Ishikawa (cell line): ENCODE results near the gene FIG4.

Experiments
- CEBPB ChIP-seq: IDR thresholded peaks from 2 replicates; pipeline ENCODE4 v1.6.1; 2012
- CREB1 ChIP-seq: IDR thresholded peaks from 2 replicates; pipeline ENCODE4 v1.6.1; 2012; ENCODE audit warnings: low read depth
- EGR1 ChIP-seq: IDR thresholded peaks from 2 replicates; pipeline ENCODE4 v1.6.1; 2012
- EP300 ChIP-seq: IDR thresholded peaks from 2 replicates; pipeline ENCODE4 v1.6.1; 2012; ENCODE audit warnings: borderline replicate concordance
- FOXM1 ChIP-seq: IDR thresholded peaks from 2 replicates; pipeline ENCODE4 v1.6.1; 2012; ENCODE audit warnings: low read depth, borderline replicate concordance
- NFIC ChIP-seq: IDR thresholded peaks from 2 replicates; pipeline ENCODE4 v1.6.1; 2012
- RAD21 ChIP-seq: IDR thresholded peaks from 2 replicates; pipeline ENCODE4 v1.6.1; 2012; ENCODE audit warnings: low read depth
- TAF1 ChIP-seq: IDR thresholded peaks from 2 replicates; pipeline ENCODE4 v1.6.1; 2012; ENCODE audit warnings: low read depth, mild to moderate bottlenecking
- TCF12 ChIP-seq: IDR thresholded peaks from 2 replicates; pipeline ENCODE4 v1.6.1; 2012; ENCODE audit warnings: low read depth
- TEAD4 ChIP-seq: IDR thresholded peaks from 2 replicates; pipeline ENCODE4 v1.6.1; 2012
- ZBTB7A ChIP-seq: IDR thresholded peaks from 2 replicates; pipeline ENCODE4 v1.6.1; 2012; ENCODE audit warnings: low read depth
- TF ChIP-seq, protein P1 (sequence below): IDR thresholded peaks from 2 replicates; pipeline ENCODE4 v1.6.1; 2012
- TF ChIP-seq, protein P2 (sequence below): IDR thresholded peaks from 2 replicates; pipeline ENCODE4 v1.6.1; 2012; ENCODE audit warnings: low read depth, mild to moderate bottlenecking
- TF ChIP-seq, protein P3 (sequence below): IDR thresholded peaks from 2 replicates; pipeline ENCODE4 v1.6.1; 2012

FIG4 gene

DNA sequence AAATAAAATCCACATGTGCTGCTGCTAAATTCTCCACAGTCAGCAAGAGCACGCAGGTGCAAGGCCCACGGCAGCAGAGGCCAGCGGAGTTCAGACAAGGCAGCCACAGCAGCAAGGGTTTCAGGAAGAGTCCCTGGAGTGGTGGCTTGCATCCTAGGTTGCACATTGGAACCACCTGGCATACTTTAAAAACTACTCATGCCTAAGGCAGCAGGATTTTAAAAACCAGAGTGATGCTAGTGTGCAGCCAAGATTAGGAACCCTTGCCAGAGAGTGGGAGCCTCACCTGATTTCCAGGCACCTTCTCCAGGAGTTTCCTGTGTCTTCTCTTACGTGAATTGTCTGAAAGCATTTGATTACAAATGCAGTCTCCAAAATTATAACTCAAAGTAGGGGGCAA is 183.0 kb downstream of the FIG4 start:
- TF ChIP-seq, protein P1, sequence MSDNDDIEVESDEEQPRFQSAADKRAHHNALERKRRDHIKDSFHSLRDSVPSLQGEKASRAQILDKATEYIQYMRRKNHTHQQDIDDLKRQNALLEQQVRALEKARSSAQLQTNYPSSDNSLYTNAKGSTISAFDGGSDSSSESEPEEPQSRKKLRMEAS = no peak
- TF ChIP-seq TAF1 = no peak
- no peak for TF ChIP-seq ZBTB7A
- no peak for TF ChIP-seq EGR1
- no peak for TF ChIP-seq CEBPB
- TF ChIP-seq FOXM1 = no peak
- TF ChIP-seq, protein P2, sequence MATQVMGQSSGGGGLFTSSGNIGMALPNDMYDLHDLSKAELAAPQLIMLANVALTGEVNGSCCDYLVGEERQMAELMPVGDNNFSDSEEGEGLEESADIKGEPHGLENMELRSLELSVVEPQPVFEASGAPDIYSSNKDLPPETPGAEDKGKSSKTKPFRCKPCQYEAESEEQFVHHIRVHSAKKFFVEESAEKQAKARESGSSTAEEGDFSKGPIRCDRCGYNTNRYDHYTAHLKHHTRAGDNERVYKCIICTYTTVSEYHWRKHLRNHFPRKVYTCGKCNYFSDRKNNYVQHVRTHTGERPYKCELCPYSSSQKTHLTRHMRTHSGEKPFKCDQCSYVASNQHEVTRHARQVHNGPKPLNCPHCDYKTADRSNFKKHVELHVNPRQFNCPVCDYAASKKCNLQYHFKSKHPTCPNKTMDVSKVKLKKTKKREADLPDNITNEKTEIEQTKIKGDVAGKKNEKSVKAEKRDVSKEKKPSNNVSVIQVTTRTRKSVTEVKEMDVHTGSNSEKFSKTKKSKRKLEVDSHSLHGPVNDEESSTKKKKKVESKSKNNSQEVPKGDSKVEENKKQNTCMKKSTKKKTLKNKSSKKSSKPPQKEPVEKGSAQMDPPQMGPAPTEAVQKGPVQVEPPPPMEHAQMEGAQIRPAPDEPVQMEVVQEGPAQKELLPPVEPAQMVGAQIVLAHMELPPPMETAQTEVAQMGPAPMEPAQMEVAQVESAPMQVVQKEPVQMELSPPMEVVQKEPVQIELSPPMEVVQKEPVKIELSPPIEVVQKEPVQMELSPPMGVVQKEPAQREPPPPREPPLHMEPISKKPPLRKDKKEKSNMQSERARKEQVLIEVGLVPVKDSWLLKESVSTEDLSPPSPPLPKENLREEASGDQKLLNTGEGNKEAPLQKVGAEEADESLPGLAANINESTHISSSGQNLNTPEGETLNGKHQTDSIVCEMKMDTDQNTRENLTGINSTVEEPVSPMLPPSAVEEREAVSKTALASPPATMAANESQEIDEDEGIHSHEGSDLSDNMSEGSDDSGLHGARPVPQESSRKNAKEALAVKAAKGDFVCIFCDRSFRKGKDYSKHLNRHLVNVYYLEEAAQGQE = no peak
- no peak for TF ChIP-seq TEAD4
- TF ChIP-seq, protein P3, sequence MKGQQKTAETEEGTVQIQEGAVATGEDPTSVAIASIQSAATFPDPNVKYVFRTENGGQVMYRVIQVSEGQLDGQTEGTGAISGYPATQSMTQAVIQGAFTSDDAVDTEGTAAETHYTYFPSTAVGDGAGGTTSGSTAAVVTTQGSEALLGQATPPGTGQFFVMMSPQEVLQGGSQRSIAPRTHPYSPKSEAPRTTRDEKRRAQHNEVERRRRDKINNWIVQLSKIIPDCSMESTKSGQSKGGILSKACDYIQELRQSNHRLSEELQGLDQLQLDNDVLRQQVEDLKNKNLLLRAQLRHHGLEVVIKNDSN = no peak
- no peak for TF ChIP-seq CREB1
- no peak for TF ChIP-seq RAD21
- no peak for TF ChIP-seq TCF12
- no peak for TF ChIP-seq EP300
- TF ChIP-seq NFIC = no peak

DNA sequence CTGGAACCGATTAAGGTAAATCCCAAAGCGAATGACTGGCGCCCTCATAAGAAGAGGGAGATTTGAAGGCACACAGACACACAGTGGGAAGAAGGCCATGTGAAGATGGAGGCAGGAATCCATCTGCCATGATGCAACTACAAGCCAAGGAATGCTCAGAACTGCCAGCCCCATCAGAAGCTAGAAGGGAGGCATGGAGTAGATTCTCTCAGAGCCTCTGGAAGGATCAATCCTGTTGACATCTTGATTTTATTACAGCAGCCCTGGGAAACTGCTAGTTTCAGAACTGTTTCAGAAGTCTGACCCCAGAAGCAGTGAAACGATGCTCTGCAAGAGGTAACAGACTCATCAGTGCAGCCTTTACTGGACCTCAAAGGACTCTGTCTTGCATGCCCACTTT is 183.5 kb downstream of the FIG4 start:
- TF ChIP-seq CEBPB (no peak), EP300 (no peak), ZBTB7A (no peak), EGR1 (no peak), TCF12 (no peak), RAD21 (no peak), FOXM1 (no peak), CREB1 (no peak), TAF1 (no peak)
- TF ChIP-seq, protein P1 = no peak
